GM18951 (cell line): ENCODE results near the gene DLGAP1.

Experiments used
- POLR2A ChIP-seq: IDR thresholded peaks from 4 replicates; pipeline ENCODE4 v1.6.1; 2011; ENCODE audit warnings: mild to moderate bottlenecking; ENCODE audit not compliant: insufficient read length, insufficient read depth; ENCODE audit errors: extremely low read depth
- in situ Hi-C: fragments of 300-500 bp; cut with MboI; formaldehyde crosslinking; loops from one replicate; pipeline ENCODE4 v1.12.0; 2022; ENCODE audit warnings: low sequenced_read_pairs, mixed read lengths, inconsistent platforms; ENCODE audit not compliant: unreplicated experiment

Gene DLGAP1

DNA sequence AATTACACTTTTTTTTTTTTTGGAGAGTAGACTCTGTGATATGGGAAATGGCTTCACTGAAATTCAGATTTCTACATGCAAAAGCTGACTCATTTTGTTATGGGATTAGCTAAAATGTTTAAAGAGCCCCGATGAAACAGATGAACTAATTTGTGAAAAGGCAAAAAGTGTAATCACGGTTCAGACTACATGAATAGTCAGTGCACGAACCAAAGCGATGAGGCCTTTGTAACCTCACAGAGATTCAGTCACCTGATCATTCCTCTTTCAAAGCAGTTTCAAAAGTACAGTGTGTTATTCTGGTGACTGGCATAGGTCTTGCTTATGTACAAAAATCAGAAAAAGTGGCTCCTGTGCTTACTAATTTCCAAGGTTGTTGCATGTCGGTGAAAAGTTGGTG lies 960.5 kb downstream of the DLGAP1 start:
- in situ Hi-C loops, result no loop called here

DNA sequence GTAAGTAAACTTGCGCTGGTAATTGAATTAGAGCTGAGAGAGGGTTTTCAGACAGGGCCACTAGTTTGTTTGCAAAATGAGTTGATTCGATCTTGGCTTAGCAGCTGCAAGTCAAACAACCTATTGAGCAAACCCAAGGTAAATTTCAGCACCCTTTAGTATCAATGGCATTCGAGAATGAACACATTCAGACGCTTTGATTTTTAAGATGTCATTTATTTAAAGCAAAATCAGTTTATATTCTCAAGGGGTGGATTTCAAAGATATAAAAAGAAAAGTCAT lies 960.9 kb downstream of the DLGAP1 start:
- in situ Hi-C loops, result no loop called here

More for the DNA sequence above, 960.5 kb downstream of the DLGAP1 start:
- TF ChIP-seq POLR2A, result no peak

GRCh38 chr18:3493501-3494244 lies 961.4 kb downstream of the DLGAP1 start:
- in situ Hi-C loops, result no loop called here
- no peak for TF ChIP-seq POLR2A

More for the DNA sequence above, 960.9 kb downstream of the DLGAP1 start:
- TF ChIP-seq POLR2A, result no peak

- TF ChIP-seq POLR2A, result no peak
- in situ Hi-C loops, result no loop called here
Measured at GRCh38 chr18:3492721-3493120, 962.4 kb downstream of the DLGAP1 start.

GRCh38 chr18:3491981-3492555 lies 963.0 kb downstream of the DLGAP1 start:
- in situ Hi-C loops, result no loop called here
- TF ChIP-seq POLR2A, result no peak

- no peak for TF ChIP-seq POLR2A
- in situ Hi-C loops, result no loop called here
Measured at GRCh38 chr18:3489462-3489861, 965.6 kb downstream of the DLGAP1 start.

DNA sequence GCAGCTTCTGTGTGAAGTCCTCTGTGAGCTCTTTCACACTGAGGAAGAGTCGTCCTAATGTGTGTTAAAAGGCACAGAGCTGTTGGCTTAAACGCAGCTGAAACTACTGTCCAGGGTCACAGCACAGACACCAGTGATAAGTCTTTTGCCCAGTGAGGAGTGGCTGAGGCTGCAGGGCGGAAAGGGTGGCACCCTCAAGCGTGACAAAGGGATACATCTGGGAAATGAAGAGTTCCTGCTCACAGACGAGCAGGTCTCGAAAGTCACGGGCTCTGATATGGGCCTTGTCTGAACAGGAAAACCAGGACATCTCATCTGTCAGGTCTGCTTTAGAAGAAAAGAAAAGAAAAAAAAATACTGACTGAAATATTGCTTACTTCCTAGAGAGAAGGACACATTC lies 968.6 kb downstream of the DLGAP1 start:
- in situ Hi-C loops, result no loop called here
- no peak for TF ChIP-seq POLR2A

- in situ Hi-C loops, result no loop called here
- TF ChIP-seq POLR2A, result no peak
Measured at GRCh38 chr18:3485153-3486149, 969.7 kb downstream of the DLGAP1 start.

- in situ Hi-C loops, result no loop called here
- TF ChIP-seq POLR2A, result no peak
Measured at GRCh38 chr18:3482258-3482657, 972.8 kb downstream of the DLGAP1 start.

DNA sequence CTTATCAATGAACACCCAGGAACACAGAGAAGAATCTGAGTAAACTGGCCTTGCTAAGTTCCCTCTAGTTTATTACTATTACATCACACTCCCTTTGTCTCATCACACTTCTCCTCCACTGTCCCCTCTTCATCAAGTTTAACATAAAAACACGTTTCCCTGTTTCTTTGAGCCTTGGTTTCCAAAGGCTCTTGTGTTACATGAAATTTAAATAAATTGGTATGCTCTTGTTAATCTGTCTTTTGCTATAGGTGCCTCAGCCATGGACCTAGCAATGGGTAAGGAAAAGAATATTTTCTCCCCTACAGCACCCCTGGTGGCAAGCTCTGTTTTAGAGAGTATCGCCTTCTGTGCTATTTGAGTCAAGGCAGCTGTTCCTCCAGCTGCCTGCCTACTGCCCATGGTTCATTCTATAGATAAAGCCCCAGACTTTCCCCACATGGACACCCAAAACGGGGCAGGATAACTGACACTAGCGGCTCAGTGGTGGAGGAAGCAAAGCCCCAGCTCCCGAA lies 973.4 kb downstream of the DLGAP1 start:
- no peak for TF ChIP-seq POLR2A
- in situ Hi-C loops, result no loop called here

DNA sequence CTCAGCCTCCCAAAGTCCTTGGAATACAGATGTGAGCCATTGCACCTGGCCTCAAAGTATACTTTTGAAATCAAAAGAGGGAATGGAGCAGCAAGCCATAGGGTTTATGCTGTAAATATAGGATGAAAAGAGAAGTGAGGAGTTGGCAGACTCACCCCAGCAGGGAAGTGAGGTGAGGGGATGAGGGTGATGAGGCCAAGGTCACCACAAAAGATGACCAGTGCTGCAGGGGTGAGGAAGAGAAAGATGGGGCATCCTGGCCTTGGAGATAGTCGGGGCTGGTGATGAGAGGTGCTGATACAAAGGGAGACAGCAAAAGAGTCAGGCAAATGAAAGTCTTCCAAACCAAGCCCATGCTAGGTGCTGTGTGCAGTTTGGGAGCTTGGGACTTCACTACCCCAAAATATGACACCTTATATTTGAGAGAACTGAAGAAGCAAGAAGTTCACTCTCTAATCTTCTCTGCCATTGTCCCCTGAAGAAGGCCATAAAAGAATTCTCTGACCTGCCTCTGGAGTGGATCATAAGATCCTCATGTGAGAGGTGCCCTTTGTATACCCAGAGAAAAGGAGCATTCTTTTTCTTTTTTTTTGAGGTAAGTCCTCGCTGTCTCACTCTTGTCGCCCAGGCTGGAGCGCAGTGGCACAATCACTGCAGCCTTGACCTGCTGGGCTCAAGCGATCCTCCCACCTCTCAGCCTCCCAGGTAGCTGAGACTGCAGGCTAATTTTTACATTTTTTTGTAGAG lies 974.1 kb downstream of the DLGAP1 start:
- TF ChIP-seq POLR2A, result no peak
- in situ Hi-C loops, result no loop called here

DNA sequence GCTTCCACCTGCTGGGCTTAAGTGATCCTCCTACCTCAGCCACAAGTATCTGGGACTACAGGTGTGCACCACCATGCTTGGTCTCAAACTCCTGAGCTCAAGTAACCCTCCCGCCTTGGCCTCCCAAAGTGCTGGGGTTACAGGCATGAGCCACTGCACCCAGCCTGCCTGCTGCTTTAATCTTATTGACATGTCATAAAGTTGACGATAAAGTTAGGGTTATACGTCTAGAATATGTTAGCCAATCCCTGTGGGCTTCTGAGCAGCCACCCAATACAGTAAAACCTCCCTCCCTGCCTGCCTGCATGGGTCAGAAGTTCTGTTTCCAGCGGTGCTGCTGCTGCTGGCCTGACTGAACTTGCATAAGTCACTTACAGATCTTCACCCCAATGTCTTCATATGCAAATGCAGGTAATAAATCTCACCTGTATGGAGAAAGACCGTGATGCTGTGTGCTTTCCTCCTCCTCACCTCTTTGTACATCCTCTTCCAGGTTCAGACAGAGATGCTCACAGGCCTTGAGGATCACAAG lies 975.1 kb downstream of the DLGAP1 start:
- in situ Hi-C loops, result no loop called here
- no peak for TF ChIP-seq POLR2A
